Peyer's patch (tissue), 4 donors: ENCODE data around the gene OSBPL3.

ENCODE experiments used
- CTCF ChIP-seq, 6 experiments: fragments of 450-650 bp in 4 of 6; fragments of 200-600 bp in 2 of 6; sonication (generic) in 1 of 6; IDR thresholded peaks; one replicate each; pipeline ENCODE4 v1.5.1; 2017 to 2019; ENCODE audit warnings: antibody characterized with exemption in 6 of 6, mild to moderate bottlenecking in 3 of 6, moderate library complexity in 1 of 6
- POLR2A ChIP-seq, 2 donors: fragments of 450-650 bp; IDR thresholded peaks; one replicate each; pipeline ENCODE4 v1.5.1; 2017; ENCODE audit warnings: antibody characterized with exemption in 2 of 2, mild to moderate bottlenecking in 2 of 2, moderate library complexity in 2 of 2

- no peak for TF ChIP-seq POLR2A (IDR thresholded peaks at IDR 0.05)
- TF ChIP-seq CTCF (IDR thresholded peaks at IDR 0.05) = no peak
Measured at GRCh38 chr7:25002786-25003185, 22.8 kb upstream of the OSBPL3 start.
